Muscle layer of duodenum (tissue), 2 donors: Measurements from ENCODE around the gene PCDH9.

ENCODE experiments used
- H3K27ac ChIP-seq: one replicate; pipeline ENCODE4 v1.7.0; 2013; ENCODE audit warnings: mild to moderate bottlenecking, low read length
- H3K27me3 ChIP-seq: one replicate; pipeline ENCODE4 v1.7.0; 2013; ENCODE audit warnings: low read depth, mild to moderate bottlenecking, control low read depth, low read length
- H3K36me3 ChIP-seq, 2 donors: one replicate each; pipeline ENCODE4 v1.7.0; 2013; ENCODE audit warnings: low read length in 2 of 2, control low read depth in 1 of 2, mild to moderate bottlenecking in 1 of 2; ENCODE audit not compliant: insufficient read depth in 2 of 2, control insufficient read depth in 1 of 2
- H3K4me1 ChIP-seq, 2 donors: one replicate each; pipeline ENCODE4 v1.7.0; 2013; ENCODE audit warnings: low read length in 2 of 2, mild to moderate bottlenecking in 2 of 2, control low read depth in 1 of 2, moderate library complexity in 1 of 2; ENCODE audit not compliant: insufficient read depth in 2 of 2, control insufficient read depth in 1 of 2
- H3K4me3 ChIP-seq, 2 donors: one replicate each; pipeline ENCODE4 v1.7.0; 2013; ENCODE audit warnings: low read length in 2 of 2, low read depth in 1 of 2, mild to moderate bottlenecking in 1 of 2
- H3K9me3 ChIP-seq, 2 donors: one replicate each; pipeline ENCODE4 v1.7.0; 2013; ENCODE audit warnings: low read length in 2 of 2, control low read depth in 1 of 2, mild to moderate bottlenecking in 1 of 2; ENCODE audit not compliant: control insufficient read depth in 1 of 2
- donor health status: healthy.

PCDH9 gene

DNA sequence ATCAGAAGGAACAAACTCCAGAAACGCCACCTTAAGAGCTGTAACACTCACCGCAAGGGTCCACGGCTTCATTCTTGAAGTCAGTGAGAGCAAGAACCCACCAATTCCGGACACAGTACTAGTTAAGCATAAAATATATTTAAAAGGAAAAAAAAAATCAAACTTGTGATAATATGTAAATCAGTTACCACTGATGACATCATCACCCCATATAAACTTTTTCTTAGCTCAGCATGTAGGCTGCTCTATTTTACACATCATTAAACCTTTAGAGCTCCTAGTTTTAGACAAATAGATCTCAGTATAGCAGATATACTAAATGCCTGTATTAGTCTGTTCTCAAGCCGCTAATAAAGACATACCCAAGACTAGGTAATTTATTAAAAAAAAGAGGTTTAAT lies 668.1 kb downstream of the PCDH9 start:
- Histone ChIP-seq H3K9me3 (no peaks in the 10 kb centered on the region), H3K4me3 (no peak overlapping the region), H3K4me1 (no peaks in the 10 kb centered on the region), H3K27me3 (no peaks in the 10 kb centered on the region), H3K27ac (no peak overlapping the region), H3K36me3 (no peaks in the 10 kb centered on the region)

DNA sequence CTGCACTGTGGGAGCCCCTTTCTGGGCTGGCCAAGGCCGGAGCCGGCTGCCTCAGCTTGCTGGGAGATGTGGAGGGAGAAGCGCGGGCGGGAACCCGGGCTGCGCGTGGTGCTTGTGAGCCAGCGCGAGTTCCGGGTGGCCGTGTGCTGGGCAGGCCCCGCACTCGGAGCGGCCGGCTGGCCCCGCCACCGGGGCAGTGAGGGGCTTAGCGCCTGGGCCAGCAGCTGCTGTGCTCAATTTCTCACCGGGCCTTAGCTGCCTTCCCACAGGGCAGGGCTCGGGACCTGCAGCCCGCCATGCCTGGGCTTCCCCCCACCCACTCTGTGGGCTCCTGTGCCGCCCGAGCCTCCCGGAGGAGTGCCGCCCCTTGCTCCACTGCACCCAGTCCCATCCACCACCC lies 669.1 kb downstream of the PCDH9 start:
- no peaks in the 10 kb centered on the region for H3K4me1 ChIP-seq
- H3K27me3 ChIP-seq, result no peaks in the 10 kb centered on the region

DNA sequence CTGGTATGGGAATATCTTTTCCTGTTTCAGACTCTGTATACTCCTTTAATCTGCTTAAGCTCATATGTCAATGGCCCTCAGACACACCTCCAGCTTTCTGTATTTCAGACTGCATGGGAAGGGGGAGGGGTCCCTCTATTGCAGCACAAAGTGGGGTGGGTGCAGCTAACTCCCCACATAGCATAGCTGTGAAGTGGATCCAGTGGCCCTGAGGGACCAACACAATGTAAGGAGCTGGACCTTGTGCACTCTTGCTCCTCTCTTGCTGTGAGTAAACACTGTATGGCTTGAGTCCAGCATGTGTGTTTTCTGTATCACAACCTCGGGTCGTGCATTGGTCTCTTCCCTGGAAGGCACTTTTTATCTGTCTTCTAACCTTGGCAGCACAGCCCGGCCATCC lies 669.9 kb downstream of the PCDH9 start:
- Histone ChIP-seq H3K27ac (no peak overlapping the region), H3K9me3 (no peaks in the 10 kb centered on the region), H3K4me1 (no peaks in the 10 kb centered on the region), H3K27me3 (no peaks in the 10 kb centered on the region), H3K36me3 (no peaks in the 10 kb centered on the region), H3K4me3 (no peak overlapping the region)

More for the DNA sequence above, 669.1 kb downstream of the PCDH9 start:
- Histone ChIP-seq H3K9me3 (no peaks in the 10 kb centered on the region), H3K4me3 (no peak overlapping the region), H3K27ac (no peak overlapping the region), H3K36me3 (no peaks in the 10 kb centered on the region)

DNA sequence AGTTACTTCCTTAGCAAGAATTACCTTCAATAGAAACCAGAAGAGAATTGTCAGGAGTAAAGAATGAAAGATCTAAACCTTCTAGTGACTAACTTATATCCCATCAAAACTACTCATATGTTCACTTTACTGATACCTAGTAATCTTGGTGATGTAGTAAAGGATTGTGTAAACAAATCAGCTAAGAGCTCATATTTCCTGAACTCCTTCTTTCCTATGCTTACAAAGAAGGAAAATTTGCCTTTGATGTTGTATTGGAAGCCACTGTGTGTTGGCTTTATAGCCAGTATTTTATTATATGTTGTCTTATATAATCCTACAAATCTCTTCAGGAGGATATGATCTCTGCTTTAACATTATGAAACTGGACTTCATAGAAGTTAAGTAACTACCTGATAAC lies 671.0 kb downstream of the PCDH9 start:
- no peaks in the 10 kb centered on the region for H3K9me3 ChIP-seq
- no peaks in the 10 kb centered on the region for H3K27me3 ChIP-seq
- no peaks in the 10 kb centered on the region for H3K4me1 ChIP-seq
- H3K36me3 ChIP-seq, result no peaks in the 10 kb centered on the region
- no peak overlapping the region for H3K27ac ChIP-seq
- H3K4me3 ChIP-seq, result no peak overlapping the region

- Histone ChIP-seq H3K36me3 (no peaks in the 10 kb centered on the region), H3K27me3 (no peaks in the 10 kb centered on the region), H3K9me3 (no peaks in the 10 kb centered on the region), H3K4me1 (no peaks in the 10 kb centered on the region), H3K4me3 (no peak overlapping the region), H3K27ac (no peak overlapping the region)
Observed at GRCh38 chr13:66558506-66558905, 671.6 kb downstream of the PCDH9 start.

- no peak overlapping the region for H3K4me3 ChIP-seq
Observed at GRCh38 chr13:66557357-66557756, 672.8 kb downstream of the PCDH9 start.

DNA sequence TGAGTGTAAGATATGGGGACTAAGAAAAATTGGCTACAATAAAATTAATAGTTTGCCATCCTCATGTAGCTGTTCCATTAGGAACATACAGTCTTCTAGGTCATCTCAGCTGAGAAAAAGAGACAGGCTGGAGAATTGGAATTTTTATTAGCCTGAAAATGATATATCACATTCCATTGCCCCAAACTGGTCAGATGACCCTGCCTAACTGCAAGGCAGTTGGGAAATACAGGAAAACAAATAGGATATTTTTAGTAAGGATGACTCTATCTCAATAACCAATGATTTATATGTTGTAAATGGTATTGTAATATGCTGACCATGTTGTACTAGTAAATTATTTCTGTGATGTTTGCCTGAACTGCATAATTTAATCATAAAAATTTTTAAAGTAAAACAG lies 673.8 kb downstream of the PCDH9 start:
- Histone ChIP-seq H3K27me3 (no peaks in the 10 kb centered on the region), H3K4me1 (no peaks in the 10 kb centered on the region), H3K36me3 (no peaks in the 10 kb centered on the region), H3K4me3 (no peak overlapping the region), H3K27ac (no peak overlapping the region), H3K9me3 (no peaks in the 10 kb centered on the region)

More at GRCh38 chr13:66557357-66557756, 672.8 kb downstream of the PCDH9 start:
- Histone ChIP-seq H3K27ac (no peak overlapping the region), H3K4me1 (no peaks in the 10 kb centered on the region), H3K27me3 (no peaks in the 10 kb centered on the region), H3K36me3 (no peaks in the 10 kb centered on the region), H3K9me3 (no peaks in the 10 kb centered on the region)

GRCh38 chr13:66553391-66553790 lies 676.7 kb downstream of the PCDH9 start:
- Histone ChIP-seq H3K27me3 (no peaks in the 10 kb centered on the region), H3K4me3 (no peak overlapping the region), H3K36me3 (no peaks in the 10 kb centered on the region), H3K27ac (no peak overlapping the region), H3K9me3 (no peaks in the 10 kb centered on the region), H3K4me1 (no peaks in the 10 kb centered on the region)

DNA sequence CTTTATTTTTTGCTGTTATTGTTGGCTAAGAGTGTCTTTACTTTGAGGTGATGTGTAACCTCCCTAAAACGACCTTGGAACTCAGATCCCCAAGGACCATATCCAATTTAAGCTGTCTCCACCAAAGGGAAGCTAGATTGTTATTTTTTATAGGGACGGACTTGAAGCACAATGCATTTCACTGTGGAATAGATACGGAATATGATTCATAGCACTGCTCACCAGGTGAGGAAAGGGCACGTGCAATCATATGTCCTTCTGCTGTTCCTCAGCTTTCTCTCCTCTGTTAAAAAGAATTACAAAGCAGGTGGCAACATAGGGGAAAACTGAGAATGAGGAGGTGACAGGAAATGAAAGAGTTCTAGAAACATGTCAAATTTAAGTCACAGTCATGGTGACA lies 679.0 kb downstream of the PCDH9 start:
- Histone ChIP-seq H3K4me1 (no peaks in the 10 kb centered on the region), H3K27me3 (no peaks in the 10 kb centered on the region), H3K27ac (no peak overlapping the region), H3K36me3 (no peaks in the 10 kb centered on the region), H3K4me3 (no peak overlapping the region), H3K9me3 (no peaks in the 10 kb centered on the region)

- Histone ChIP-seq H3K9me3 (no peaks in the 10 kb centered on the region), H3K36me3 (no peaks in the 10 kb centered on the region), H3K4me1 (no peaks in the 10 kb centered on the region), H3K27ac (no peak overlapping the region), H3K27me3 (no peaks in the 10 kb centered on the region), H3K4me3 (no peak overlapping the region)
Observed at GRCh38 chr13:66547685-66548084, 682.5 kb downstream of the PCDH9 start.

DNA sequence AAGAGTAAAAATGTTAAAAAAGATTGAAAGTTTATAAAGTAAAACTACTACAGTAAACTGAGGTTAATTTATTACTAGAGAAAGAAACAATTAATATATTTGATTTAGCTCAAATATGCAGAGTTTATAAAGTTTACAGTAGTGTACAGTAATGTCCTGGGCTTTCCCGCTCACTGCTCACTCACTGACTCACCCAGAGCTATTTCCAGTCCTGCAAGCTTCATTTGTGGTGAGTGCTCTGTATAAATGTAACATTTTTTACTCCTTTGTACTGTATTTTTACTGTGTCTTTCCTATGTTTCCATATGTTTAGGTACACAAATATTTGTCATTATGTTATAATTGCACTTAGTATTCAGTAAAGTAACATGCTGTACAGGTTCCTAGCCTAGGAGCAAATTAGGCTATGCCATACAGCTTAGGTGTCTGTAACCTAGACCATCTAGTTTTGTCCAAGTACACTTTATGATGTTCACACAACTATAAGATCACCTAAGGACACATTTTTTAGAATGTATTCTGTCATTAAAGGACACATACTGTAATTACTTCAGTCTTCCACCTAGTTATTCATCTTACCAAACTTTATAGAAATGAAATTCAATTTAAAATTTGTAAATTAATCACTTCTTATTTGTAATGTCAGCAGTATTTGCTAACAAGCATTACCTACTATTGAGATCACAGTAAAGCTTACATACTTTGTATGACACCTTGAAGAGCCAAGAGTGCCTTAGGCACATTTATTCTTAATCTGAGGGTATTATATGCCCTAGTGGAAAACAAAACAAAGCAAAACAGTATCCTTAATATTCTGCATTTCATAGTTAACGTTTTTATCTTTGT lies 683.4 kb downstream of the PCDH9 start:
- Histone ChIP-seq H3K9me3 (no peaks in the 10 kb centered on the region), H3K4me3 (no peak overlapping the region), H3K4me1 (no peaks in the 10 kb centered on the region), H3K36me3 (no peaks in the 10 kb centered on the region), H3K27me3 (no peaks in the 10 kb centered on the region), H3K27ac (no peak overlapping the region)

GRCh38 chr13:66543780-66544179 lies 686.4 kb downstream of the PCDH9 start:
- Histone ChIP-seq H3K27ac (no peak overlapping the region), H3K27me3 (no peaks in the 10 kb centered on the region), H3K4me3 (no peak overlapping the region), H3K36me3 (no peaks in the 10 kb centered on the region), H3K4me1 (no peaks in the 10 kb centered on the region), H3K9me3 (no peaks in the 10 kb centered on the region)
